ENCODE data around the gene FMNL3.
A peak's percentile ranks its signal among the peaks of the same experiment; 100 is the strongest.

DNA sequence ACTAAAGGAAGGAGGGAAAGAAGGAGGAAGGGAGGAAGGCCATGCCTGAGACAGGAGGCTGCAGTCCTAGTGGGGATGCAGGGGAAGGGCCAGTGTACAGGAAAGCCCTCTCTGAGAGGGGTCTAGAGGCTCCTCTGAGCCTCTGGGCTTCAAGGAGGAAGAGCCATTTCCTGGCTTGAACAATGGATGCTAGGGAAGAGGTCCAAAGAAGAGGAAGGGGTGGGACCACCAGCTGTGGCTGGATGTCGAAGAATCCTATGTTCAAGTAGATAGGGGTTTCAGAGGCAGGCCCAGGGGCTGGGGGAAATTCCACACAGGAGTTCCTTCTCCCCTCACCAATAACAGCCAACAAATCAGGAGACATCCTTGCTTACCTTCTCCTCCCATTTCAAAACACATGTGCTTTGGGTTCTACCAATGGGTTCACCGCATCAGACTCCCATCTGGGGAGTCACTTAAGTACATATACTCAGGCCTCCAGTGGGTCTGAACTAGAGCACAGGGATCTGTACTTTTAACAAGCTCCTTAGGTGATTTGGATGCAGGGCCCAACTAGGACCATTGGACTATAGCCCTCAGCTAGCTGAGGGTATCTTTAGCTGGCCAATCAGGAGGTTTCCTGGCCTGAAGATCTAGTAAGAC is 51.5 kb downstream of the FMNL3 start:
- TF ChIP-seq CTCF (IDR thresholded peaks at IDR 0.05) (no peak), POLR2AphosphoS5 (IDR thresholded peaks at IDR 0.05) (peak in 1 of 2 donors; percentile 7), EP300 (IDR thresholded peaks at IDR 0.05) (no peak)

Data from esophagus muscularis mucosa (tissue), 4 donors.